Measurements from ENCODE around the gene ANO1.

- TF ChIP-seq CTCF (IDR thresholded peaks at IDR 0.05; ENCODE audit: insufficient read depth, low read length, poor library complexity, severe bottlenecking), result no peak
- TF ChIP-seq EZH2phosphoT487 (conservative IDR thresholded peaks at IDR 0.05; ENCODE audit: low read length), result no peak
Observed at GRCh38 chr11:70099578-70100279, 21.6 kb downstream of the ANO1 start.

Measured in SU-DHL-6 (cell line).